ENCODE measurements around the gene TBC1D16.
"Not testable (repeated sequence)": the region's sequence is repeated elsewhere in the genome, so short reads cannot be mapped to it uniquely, and the experiment has no call there.

Gene TBC1D16

DNA sequence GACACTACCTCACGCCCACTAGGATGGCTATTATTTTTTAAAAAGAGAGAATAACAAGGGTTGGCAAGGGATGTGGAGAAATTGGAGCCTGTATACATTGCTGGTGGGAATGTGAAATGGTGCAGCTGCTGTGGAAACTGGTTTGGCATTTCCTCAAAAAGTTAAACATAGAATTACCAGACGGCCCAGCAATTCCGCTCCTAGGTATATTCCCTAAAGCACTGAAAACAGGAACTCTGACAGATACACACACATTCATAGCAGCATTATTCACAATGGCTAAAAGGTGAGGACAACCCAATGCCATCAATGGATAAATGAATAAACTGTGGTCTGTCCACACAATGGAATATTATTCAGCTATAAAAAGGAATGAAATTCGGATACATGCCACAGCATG lies 136.1 kb downstream of the TBC1D16 start:
- TF ChIP-seq, protein P1, sequence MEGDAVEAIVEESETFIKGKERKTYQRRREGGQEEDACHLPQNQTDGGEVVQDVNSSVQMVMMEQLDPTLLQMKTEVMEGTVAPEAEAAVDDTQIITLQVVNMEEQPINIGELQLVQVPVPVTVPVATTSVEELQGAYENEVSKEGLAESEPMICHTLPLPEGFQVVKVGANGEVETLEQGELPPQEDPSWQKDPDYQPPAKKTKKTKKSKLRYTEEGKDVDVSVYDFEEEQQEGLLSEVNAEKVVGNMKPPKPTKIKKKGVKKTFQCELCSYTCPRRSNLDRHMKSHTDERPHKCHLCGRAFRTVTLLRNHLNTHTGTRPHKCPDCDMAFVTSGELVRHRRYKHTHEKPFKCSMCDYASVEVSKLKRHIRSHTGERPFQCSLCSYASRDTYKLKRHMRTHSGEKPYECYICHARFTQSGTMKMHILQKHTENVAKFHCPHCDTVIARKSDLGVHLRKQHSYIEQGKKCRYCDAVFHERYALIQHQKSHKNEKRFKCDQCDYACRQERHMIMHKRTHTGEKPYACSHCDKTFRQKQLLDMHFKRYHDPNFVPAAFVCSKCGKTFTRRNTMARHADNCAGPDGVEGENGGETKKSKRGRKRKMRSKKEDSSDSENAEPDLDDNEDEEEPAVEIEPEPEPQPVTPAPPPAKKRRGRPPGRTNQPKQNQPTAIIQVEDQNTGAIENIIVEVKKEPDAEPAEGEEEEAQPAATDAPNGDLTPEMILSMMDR (conservative IDR thresholded peaks at IDR 0.05; ENCODE audit: control insufficient read depth, insufficient read depth, low read depth, low read length) = no peak
- no peak overlapping the region for H3K4me3 ChIP-seq (ENCODE audit: control insufficient read depth, low read depth, low read length)
- no peak for DNase-seq (ENCODE audit: low read depth)

DNA sequence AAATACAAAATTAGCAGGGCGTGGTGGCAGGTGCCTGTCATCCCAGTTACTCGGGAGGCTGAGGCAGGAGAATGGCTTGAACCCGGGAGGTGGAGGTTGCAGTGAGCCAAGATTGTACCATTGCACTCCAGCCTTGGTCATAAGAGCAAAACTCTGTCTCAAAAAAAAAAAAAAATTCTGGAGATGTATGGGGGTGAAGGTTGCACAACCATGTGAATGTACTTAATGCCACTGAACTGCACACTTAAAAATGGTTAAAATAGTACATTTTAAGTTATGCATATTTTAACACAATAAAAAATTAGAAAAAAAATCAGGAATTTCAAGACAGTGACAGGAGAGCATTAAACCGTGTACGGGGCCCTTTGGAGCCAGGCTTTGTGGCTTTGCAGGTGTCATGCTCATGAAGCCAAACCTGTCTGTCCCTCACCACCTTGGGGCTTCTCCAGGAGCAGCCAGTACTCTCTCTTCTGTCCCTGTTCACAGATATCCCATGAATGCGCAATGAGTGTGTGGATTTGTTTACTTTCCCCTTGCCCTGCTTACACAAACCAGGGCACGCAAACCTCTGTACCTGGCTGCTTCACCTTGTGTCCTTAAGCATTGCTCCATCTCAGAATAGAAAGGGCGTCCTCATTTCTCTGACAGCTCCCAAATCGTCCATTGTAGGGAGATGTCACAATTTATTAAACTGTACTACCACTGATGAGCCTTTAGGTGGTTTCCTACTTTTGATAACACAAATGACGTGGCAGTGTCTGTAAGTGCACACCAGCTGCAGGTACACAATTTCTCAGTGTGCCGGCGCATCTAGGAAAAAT lies 138.2 kb downstream of the TBC1D16 start:
- TF ChIP-seq, protein P1 (conservative IDR thresholded peaks at IDR 0.05; ENCODE audit: control insufficient read depth, insufficient read depth, low read depth, low read length) = no peak
- no peak overlapping the region for H3K4me3 ChIP-seq (ENCODE audit: control insufficient read depth, low read depth, low read length)
- no peak for DNase-seq (ENCODE audit: low read depth)

DNA sequence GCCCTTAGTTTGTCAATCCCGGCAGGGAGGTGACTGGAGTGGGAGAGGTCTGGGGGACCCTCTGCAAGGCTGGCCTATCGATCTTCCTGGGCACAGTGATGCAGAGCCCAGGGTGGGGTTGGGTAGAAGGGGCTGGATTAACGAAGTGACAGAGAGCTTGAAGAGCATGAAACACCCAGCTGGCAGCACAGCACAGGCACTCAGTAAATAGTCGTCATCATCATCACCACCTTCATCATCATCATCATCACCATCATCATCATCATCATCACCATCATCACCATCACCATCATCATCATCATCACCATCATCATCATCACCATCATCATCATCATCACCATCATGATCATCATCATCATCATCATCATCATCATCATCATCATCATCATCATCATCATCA lies 142.2 kb downstream of the TBC1D16 start:
- not testable (repeated sequence) for DNase-seq (ENCODE audit: low read depth); H3K4me3 ChIP-seq (ENCODE audit: control insufficient read depth, low read depth, low read length)

DNA sequence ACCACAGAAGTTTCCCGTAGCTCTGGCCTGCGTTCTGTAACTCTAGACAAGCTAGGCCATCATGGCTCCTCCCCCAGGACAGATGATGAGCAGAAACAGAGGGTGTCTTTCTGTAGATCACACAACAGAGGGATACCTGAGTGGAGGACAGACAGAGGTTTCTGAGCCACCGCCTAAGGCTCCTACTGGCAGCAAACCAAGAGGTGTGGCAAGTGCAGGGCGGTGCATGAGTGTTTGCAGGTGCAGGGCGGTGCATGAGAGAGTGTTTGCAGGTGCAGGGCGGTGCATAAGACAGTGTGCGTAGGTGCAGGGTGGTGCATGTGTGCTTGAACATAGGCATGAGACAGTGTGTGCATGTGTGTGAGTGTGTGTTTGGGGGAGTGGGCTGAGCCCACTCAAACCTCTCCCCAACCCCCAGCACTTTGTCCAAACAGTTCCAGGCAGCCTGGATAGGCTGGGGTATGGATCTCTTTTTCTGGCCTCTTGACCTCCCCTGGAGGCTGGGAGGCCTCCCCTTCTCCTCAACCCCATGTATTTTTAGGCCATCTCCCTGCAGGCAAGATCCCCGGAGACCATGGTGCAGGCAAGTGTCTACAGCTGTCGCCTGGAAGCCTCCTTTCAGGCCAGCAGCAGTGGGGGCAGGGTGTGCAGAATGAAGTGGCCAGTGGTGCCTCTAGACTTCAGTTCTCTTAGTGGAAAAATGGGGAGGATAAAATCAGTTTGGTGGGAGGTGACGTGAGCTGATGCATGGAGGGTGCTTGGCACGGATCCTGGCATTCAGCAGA lies 143.0 kb downstream of the TBC1D16 start:
- no peak overlapping the region for H3K4me3 ChIP-seq (ENCODE audit: control insufficient read depth, low read depth, low read length)
- TF ChIP-seq, protein P1 (conservative IDR thresholded peaks at IDR 0.05; ENCODE audit: control insufficient read depth, insufficient read depth, low read depth, low read length) = no peak
- no peak for DNase-seq (ENCODE audit: low read depth)

DNA sequence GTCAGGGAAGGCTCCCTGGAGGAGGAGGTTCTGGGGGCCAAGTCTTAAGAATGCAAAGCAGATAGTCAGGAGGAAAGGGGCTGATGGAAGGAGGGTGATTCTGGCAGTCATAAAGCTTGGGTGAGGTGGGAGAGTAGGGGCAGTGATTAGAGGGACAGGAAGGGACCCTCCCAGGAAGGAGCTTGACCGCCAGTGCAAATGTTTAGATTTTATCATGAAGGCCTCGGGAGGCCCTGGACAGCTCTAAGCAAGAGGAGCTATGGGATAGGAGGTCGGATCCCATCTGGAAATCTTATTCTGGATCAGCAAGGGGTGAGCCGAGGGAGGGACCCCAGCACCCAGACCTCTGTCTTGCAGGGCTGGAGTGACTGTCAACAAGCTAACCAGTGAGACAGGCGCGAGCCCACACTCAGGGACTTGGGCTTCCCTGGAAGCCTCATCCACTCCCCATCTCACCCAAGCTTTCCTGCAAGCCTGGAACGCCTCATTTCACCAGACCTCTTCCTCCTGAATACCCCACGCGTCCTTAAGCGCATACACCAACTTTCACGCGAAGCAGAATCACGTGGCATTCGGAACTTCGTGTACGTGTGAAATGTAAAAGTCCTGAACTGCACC lies 144.4 kb downstream of the TBC1D16 start:
- no peak overlapping the region for H3K4me3 ChIP-seq (ENCODE audit: control insufficient read depth, low read depth, low read length)
- DNase-seq (ENCODE audit: low read depth) = no peak
- TF ChIP-seq, protein P1 (conservative IDR thresholded peaks at IDR 0.05; ENCODE audit: control insufficient read depth, insufficient read depth, low read depth, low read length) = no peak

DNA sequence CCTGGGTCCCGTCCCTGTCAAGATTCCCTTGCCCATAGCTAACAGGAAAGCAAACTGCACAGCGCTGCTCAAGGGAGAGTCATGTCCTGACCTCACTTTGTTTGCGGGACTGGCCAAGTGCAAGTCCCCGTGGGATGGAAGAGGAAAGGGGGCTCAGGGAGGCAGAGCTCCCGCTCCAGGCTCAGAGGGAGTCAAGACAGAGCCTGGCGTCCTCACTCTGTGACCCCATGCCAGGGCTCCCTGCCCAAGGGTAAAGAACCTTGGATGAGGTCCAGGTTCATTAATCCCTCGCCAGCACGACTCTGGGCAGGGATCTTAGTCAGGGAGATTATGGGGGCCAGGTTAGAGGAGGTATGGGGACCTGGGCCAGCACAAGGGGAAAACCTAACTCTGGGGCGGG lies 145.0 kb downstream of the TBC1D16 start:
- DNase-seq (ENCODE audit: low read depth) = no peak
- TF ChIP-seq, protein P1 (conservative IDR thresholded peaks at IDR 0.05; ENCODE audit: control insufficient read depth, insufficient read depth, low read depth, low read length) = no peak
- no peak overlapping the region for H3K4me3 ChIP-seq (ENCODE audit: control insufficient read depth, low read depth, low read length)

Data from fibroblast of mammary gland (primary cell).